Neural cell (in vitro differentiated cells): ENCODE results near the gene MAGI2. TPM values are rescaled to one million over a fixed set of nuclear protein-coding genes. Genes with fewer than 3 reads are reported as not detected.

Experiments used
- H2AFZ ChIP-seq: fragments of 200-600, 300-800 bp; sonication (generic), shearing (Covaris generic); 2 replicates; pipeline ENCODE4 v1.6.0; 2014; ENCODE audit warnings: low read depth, mild to moderate bottlenecking, antibody characterized with exemption, low read length, moderate library complexity
- H3F3A ChIP-seq: fragments of 200-600 bp; shearing (Covaris generic); 2 replicates; pipeline ENCODE4 v1.6.1; 2016; ENCODE audit warnings: mild to moderate bottlenecking, moderate library complexity, mixed read lengths, antibody characterized with exemption, low read length; ENCODE audit not compliant: insufficient read depth, poor library complexity, severe bottlenecking
- H3K27ac ChIP-seq: fragments of 200-600, 300-800 bp; sonication (generic), shearing (Covaris generic); 2 replicates; pipeline ENCODE4 v1.5.1; 2014; ENCODE audit warnings: mild to moderate bottlenecking, low read length, moderate library complexity
- H3K27me3 ChIP-seq: fragments of 300-800, 200-600 bp; sonication (generic), shearing (Covaris generic); 2 replicates; pipeline ENCODE4 v1.6.0; 2014; ENCODE audit warnings: mild to moderate bottlenecking, low read depth, low read length, moderate library complexity; ENCODE audit not compliant: insufficient read depth
- H3K36me3 ChIP-seq: fragments of 300-800, 200-600 bp; sonication (generic), shearing (Covaris generic); 2 replicates; pipeline ENCODE4 v1.5.1; 2014; ENCODE audit warnings: mild to moderate bottlenecking, antibody characterized with exemption, low read length, moderate library complexity; ENCODE audit not compliant: insufficient read depth
- H3K4me2 ChIP-seq: fragments of 300-800, 200-600 bp; sonication (generic), shearing (Covaris generic); 2 replicates; pipeline ENCODE4 v1.6.0; 2014; ENCODE audit warnings: mild to moderate bottlenecking, low read length
- H3K4me3 ChIP-seq: fragments of 300-800, 200-600 bp; sonication (generic), shearing (Covaris generic); 2 replicates; pipeline ENCODE4 v1.5.1; 2014; ENCODE audit warnings: mild to moderate bottlenecking, low read length, moderate library complexity
- H3K79me2 ChIP-seq: fragments of 200-600 bp; shearing (Covaris generic); replicated peaks from 2 replicates; pipeline ENCODE4 v1.6.0; 2014; ENCODE audit warnings: mild to moderate bottlenecking, low read length, moderate library complexity; ENCODE audit not compliant: insufficient read depth
- H3K9ac ChIP-seq: fragments of 300-800, 200-600 bp; sonication (generic), shearing (Covaris generic); 2 replicates; pipeline ENCODE4 v1.6.1; 2016; ENCODE audit warnings: mild to moderate bottlenecking, low read length, mixed read lengths
- H3K9me2 ChIP-seq: fragments of 200-600 bp; shearing (Covaris generic); 2 replicates; pipeline ENCODE4 v1.6.1; 2016; ENCODE audit warnings: mild to moderate bottlenecking, low read length, mixed read lengths; ENCODE audit not compliant: insufficient read depth
- H3K9me3 ChIP-seq: fragments of 200-600, 300-800 bp; sonication (generic), shearing (Covaris generic); 2 replicates; pipeline ENCODE4 v1.6.1; 2016; ENCODE audit warnings: mild to moderate bottlenecking, mixed run types, low read length, moderate library complexity, mixed read lengths
- H4K20me1 ChIP-seq: fragments of 200-600 bp; shearing (Covaris generic); 2 replicates; pipeline ENCODE4 v1.6.1; 2016; ENCODE audit warnings: mild to moderate bottlenecking, mixed run types; ENCODE audit not compliant: insufficient read depth
- CTCF ChIP-seq: fragments of 450-650 bp; IDR thresholded peaks from 2 replicates; pipeline ENCODE4 v1.5.1; 2014; ENCODE audit warnings: antibody characterized with exemption, mild to moderate bottlenecking, moderate library complexity; ENCODE audit not compliant: poor library complexity, severe bottlenecking
- EP300 ChIP-seq: fragments of 450-650 bp; conservative IDR thresholded peaks from 2 replicates; pipeline ENCODE4 v1.6.1; 2014; ENCODE audit warnings: antibody characterized with exemption, mild to moderate bottlenecking, moderate library complexity; ENCODE audit not compliant: poor library complexity, severe bottlenecking
- EZH2 ChIP-seq: fragments of 200-600, 300-800 bp; shearing (Covaris generic), sonication (generic); IDR thresholded peaks from 2 replicates; pipeline ENCODE4 v1.6.1; 2014; ENCODE audit warnings: antibody characterized with exemption, low read length, borderline replicate concordance, mild to moderate bottlenecking; ENCODE audit not compliant: insufficient read depth, poor library complexity, severe bottlenecking
- MXI1 ChIP-seq: fragments of 450-650 bp; conservative IDR thresholded peaks from 2 replicates; pipeline ENCODE4 v1.6.1; 2014; ENCODE audit warnings: antibody characterized with exemption, mild to moderate bottlenecking; ENCODE audit not compliant: poor library complexity, severe bottlenecking
- POLR2AphosphoS5 ChIP-seq: IDR thresholded peaks from 2 replicates; pipeline ENCODE4 v1.6.1; 2012
- RAD21 ChIP-seq: fragments of 450-650 bp; conservative IDR thresholded peaks from 2 replicates; pipeline ENCODE4 v1.6.1; 2014; ENCODE audit warnings: antibody characterized with exemption, mild to moderate bottlenecking, moderate library complexity
- REST ChIP-seq: IDR thresholded peaks from 2 replicates; pipeline ENCODE4 v1.6.1; 2012; ENCODE audit warnings: borderline replicate concordance
- SMC3 ChIP-seq: fragments of 450-650 bp; conservative IDR thresholded peaks from 2 replicates; pipeline ENCODE4 v1.6.1; 2014; ENCODE audit warnings: antibody characterized with exemption, mild to moderate bottlenecking, moderate library complexity; ENCODE audit not compliant: poor library complexity
- TAF1 ChIP-seq: IDR thresholded peaks from 2 replicates; pipeline ENCODE4 v1.6.1; 2012; ENCODE audit warnings: low read depth
- polyA plus RNA-seq: library from polyadenylated mRNA; depleted of rRNA; stranded (reverse); fragments of >200 nt; gene quantifications from 2 replicates; pipeline ENCODE4 v1.2.3, GENCODE V29; 2014

Gene MAGI2
- polyA plus RNA-seq, 1 donor from 2014 or later = 19.3 TPM

- Histone ChIP-seq H3K27ac (no peak overlapping the region), H3K4me3 (no peak overlapping the region), H3K9me2 (no peaks in the 10 kb centered on the region), H3K79me2 (no peaks in the 10 kb centered on the region), H3K27me3 (no peaks in the 10 kb centered on the region), H3K4me2 (no peak overlapping the region), H2AFZ (no peak overlapping the region), H4K20me1 (no peaks in the 10 kb centered on the region), H3F3A (no peaks in the 10 kb centered on the region), H3K9ac (no peak overlapping the region), H3K9me3 (no peaks in the 10 kb centered on the region), H3K36me3 (no peaks in the 10 kb centered on the region)
- no peak for TF ChIP-seq EP300
- no peak for TF ChIP-seq TAF1
- TF ChIP-seq SMC3 = no peak
- TF ChIP-seq CTCF = no peak
- no peak for TF ChIP-seq REST
- TF ChIP-seq POLR2AphosphoS5 = no peak
- TF ChIP-seq MXI1 = no peak
- no peak for TF ChIP-seq EZH2
- no peak for TF ChIP-seq RAD21
Measured at GRCh38 chr7:77980087-77980713, 1473.3 kb downstream of the MAGI2 start.

- Histone ChIP-seq H2AFZ (no peak overlapping the region), H3K9ac (no peak overlapping the region), H3K27ac (no peak overlapping the region), H3K79me2 (no peaks in the 10 kb centered on the region), H3F3A (no peaks in the 10 kb centered on the region), H4K20me1 (no peaks in the 10 kb centered on the region), H3K27me3 (no peaks in the 10 kb centered on the region), H3K9me3 (no peaks in the 10 kb centered on the region), H3K9me2 (no peaks in the 10 kb centered on the region), H3K4me2 (no peak overlapping the region), H3K36me3 (no peaks in the 10 kb centered on the region), H3K4me3 (no peak overlapping the region)
- TF ChIP-seq REST (no peak), EP300 (no peak), SMC3 (no peak), RAD21 (no peak), TAF1 (no peak), CTCF (no peak), MXI1 (no peak), POLR2AphosphoS5 (no peak), EZH2 (no peak)
Measured at GRCh38 chr7:77979219-77979618, 1474.2 kb downstream of the MAGI2 start.
